CD4-positive, CD25-positive, alpha-beta regulatory T cell (primary cell): ENCODE measurements around the gene STH. TPM values are rescaled to one million over a fixed set of nuclear protein-coding genes. Genes with fewer than 3 reads are reported as not detected.

Experiments used
- ATAC-seq, 2 donors: fragments of 150-1000 bp; cut with Tn5 transposase; one replicate each; pipeline ENCODE4 v1.10.0; 2021; ENCODE audit warnings: low read depth in 2 of 2, moderate number of reproducible peaks in 2 of 2, moderate library complexity in 1 of 2
- DNase-seq, 3 donors: peaks; one replicate each; pipeline versions ENCODE4 v3.0.0 to v3.0.0-alpha.2; 2012 to 2022; ENCODE audit warnings: mixed read lengths in 1 of 3
- H3K27ac ChIP-seq: one replicate; pipeline ENCODE4 v1.7.0; 2013; ENCODE audit warnings: mild to moderate bottlenecking, low read length; ENCODE audit not compliant: insufficient read depth, poor library complexity, severe bottlenecking
- H3K27me3 ChIP-seq: one replicate; pipeline ENCODE4 v1.7.0; 2013; ENCODE audit warnings: low read length; ENCODE audit not compliant: control insufficient read depth, insufficient read depth
- H3K36me3 ChIP-seq: one replicate; pipeline ENCODE4 v1.7.0; 2013; ENCODE audit warnings: mild to moderate bottlenecking, low read length, moderate library complexity; ENCODE audit not compliant: control insufficient read depth, insufficient read depth
- H3K4me1 ChIP-seq: 2 replicates; pipeline ENCODE4 v1.7.0; 2013; ENCODE audit warnings: mild to moderate bottlenecking, low read length; ENCODE audit not compliant: insufficient read depth, control insufficient read depth, poor library complexity, severe bottlenecking
- H3K4me3 ChIP-seq: one replicate; pipeline ENCODE4 v1.7.0; 2013; ENCODE audit warnings: low read depth, mild to moderate bottlenecking, low read length, moderate library complexity
- H3K9me3 ChIP-seq, 2 experiments: 1 replicate in 1 of 2; 2 replicates in 1 of 2; pipeline ENCODE4 v1.7.0; 2013; ENCODE audit warnings: low read length in 2 of 2, mild to moderate bottlenecking in 1 of 2, moderate library complexity in 1 of 2; ENCODE audit not compliant: control insufficient read depth in 2 of 2
- H3K27ac Mint-ChIP-seq, 3 donors: one replicate each; pipeline ENCODE4 v1.8.0; 2020 to 2022; ENCODE audit warnings: mild to moderate bottlenecking in 3 of 3, mixed read lengths in 3 of 3, moderate library complexity in 2 of 3
- H3K27me3 Mint-ChIP-seq: one replicate; pipeline ENCODE4 v1.8.0; 2022; ENCODE audit warnings: mild to moderate bottlenecking, mixed read lengths
- H3K36me3 Mint-ChIP-seq: one replicate; pipeline ENCODE4 v1.8.0; 2020; ENCODE audit warnings: mixed read lengths
- H3K4me1 Mint-ChIP-seq, 4 donors: one replicate each; pipeline ENCODE4 v1.8.0; 2020 to 2022; ENCODE audit warnings: mixed read lengths in 4 of 4, mild to moderate bottlenecking in 1 of 4
- H3K4me3 Mint-ChIP-seq, 4 donors: one replicate each; pipeline ENCODE4 v1.8.0; 2020 to 2022; ENCODE audit warnings: mild to moderate bottlenecking in 4 of 4, mixed read lengths in 4 of 4, moderate library complexity in 3 of 4
- H3K9me3 Mint-ChIP-seq, 7 donors: one replicate each; pipeline ENCODE4 v1.8.0; 2020 to 2022; ENCODE audit warnings: mixed read lengths in 7 of 7, mild to moderate bottlenecking in 3 of 7, moderate library complexity in 2 of 7
- polyA plus RNA-seq, 4 donors: library from polyadenylated mRNA; unstranded; fragments of 300-500 nt; fragmentation: Illumina TruSeq; gene quantifications; one replicate each; pipeline ENCODE4 v1.2.3, GENCODE V29; 2021
- total RNA-seq: library from RNA; stranded (reverse); gene quantifications from one replicate; pipeline ENCODE4 v1.2.3, GENCODE V29; 2022

Gene STH, protein sequence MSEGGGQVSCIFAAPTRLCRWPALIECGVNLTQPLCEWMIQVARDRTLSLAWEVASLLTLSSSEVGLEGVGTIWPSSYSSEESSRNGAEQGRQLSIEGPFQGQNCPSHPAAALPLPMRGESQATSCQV
- total RNA-seq (not detected), polyA plus RNA-seq (not detected)

GRCh38 chr17:45998987-45999899, at the start of gene STH:
STH (plus strand) TSS chr17:45999250; CDS start chr17:45999280, 30 bp downstream.
- Mint-ChIP-seq H3K27me3 (peaks cover 6% of the 10 kb centered on the region), H3K9me3 (no peaks in the 10 kb centered on the region), H3K4me3 (peak within 1 kb of the TSS in 1 of 4 donors; percentile 89), H3K36me3 (no peaks in the 10 kb centered on the region), H3K27ac (peak within 1 kb of the TSS in 1 of 3 donors; percentile 60), H3K4me1 (peaks cover 0 to 5% (median 0%) of the 10 kb centered on the region in 4 donors)
- no peak for DNase-seq
- Histone ChIP-seq H3K27ac (no peak within 1 kb of the TSS), H3K9me3 (no peaks in the 10 kb centered on the region), H3K27me3 (no peaks in the 10 kb centered on the region), H3K36me3 (no peaks in the 10 kb centered on the region), H3K4me3 (no peak within 1 kb of the TSS), H3K4me1 (no peaks in the 10 kb centered on the region)
- ATAC-seq, result no peak

DNA sequence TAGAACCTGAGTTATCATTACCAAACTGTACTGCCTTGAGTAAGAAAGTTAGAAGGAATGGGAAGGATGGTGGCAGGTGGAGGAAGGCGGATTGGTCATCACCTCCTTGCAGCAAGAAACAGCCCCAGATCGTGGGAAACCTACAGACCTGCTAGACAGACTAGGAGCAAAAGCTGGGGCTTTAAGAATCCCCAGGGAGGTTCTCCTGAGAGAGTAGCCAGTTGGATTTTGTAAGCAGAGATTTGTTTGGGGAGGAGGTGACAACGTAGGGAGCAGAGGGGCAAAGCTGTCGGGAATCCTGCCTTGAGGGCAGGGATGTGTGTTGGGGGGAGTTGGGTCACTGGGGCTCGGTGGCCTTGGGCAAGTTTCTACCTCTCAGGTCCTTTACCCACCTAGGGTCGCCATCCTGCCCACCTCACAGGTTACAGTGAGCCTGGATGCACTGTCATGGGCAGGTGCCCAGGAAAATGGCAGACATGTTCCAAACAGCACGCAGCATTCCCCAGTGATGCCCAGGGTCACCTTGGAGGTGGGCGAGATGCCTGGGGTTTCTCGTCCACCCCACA, 49.2 kb upstream of the STH start:
- DNase-seq, result no peak
- H3K4me3 Mint-ChIP-seq, result no peak overlapping the region
- no peaks in the 10 kb centered on the region for H3K36me3 Mint-ChIP-seq
- H3K27me3 Mint-ChIP-seq, result peaks cover 29% of the 10 kb centered on the region
- no peak for ATAC-seq
- Histone ChIP-seq H3K36me3 (no peaks in the 10 kb centered on the region), H3K9me3 (no peaks in the 10 kb centered on the region), H3K27ac (no peak overlapping the region), H3K4me3 (no peak overlapping the region), H3K4me1 (peaks cover 8% of the 10 kb centered on the region), H3K27me3 (peaks cover 8% of the 10 kb centered on the region)
- H3K27ac Mint-ChIP-seq, result no peak overlapping the region
- H3K4me1 Mint-ChIP-seq, result peaks cover 0 to 5% (median 0%) of the 10 kb centered on the region in 4 donors
- H3K9me3 Mint-ChIP-seq, result peaks cover 0 to 1% (median 0%) of the 10 kb centered on the region in 7 donors

DNA sequence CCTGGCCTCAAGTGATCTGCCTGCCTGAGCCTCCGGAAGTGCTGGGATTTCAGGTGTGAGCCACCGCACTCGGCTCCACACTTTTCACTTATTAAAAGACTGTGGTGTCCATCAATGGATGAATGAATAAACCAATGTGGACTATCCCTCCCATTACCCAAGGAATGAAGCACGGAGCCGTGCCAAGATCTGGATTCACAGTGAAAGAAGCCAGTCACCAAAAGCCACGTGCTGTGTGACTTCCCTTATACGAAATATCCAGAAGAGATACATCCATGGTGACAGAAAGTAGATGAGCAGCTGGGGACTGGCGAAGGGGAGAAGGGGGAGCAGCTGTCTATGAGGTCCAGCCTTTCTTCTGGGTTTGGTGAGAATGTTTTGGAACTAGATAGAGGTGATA, 48.2 kb upstream of the STH start:
- Mint-ChIP-seq H3K27ac (no peak overlapping the region), H3K4me3 (no peak overlapping the region), H3K4me1 (peaks cover 0 to 5% (median 0%) of the 10 kb centered on the region in 4 donors), H3K36me3 (no peaks in the 10 kb centered on the region), H3K27me3 (peaks cover 33% of the 10 kb centered on the region), H3K9me3 (peaks cover 0 to 1% (median 0%) of the 10 kb centered on the region in 7 donors)
- Histone ChIP-seq H3K4me3 (no peak overlapping the region), H3K9me3 (no peaks in the 10 kb centered on the region), H3K4me1 (peaks cover 8% of the 10 kb centered on the region), H3K27me3 (peaks cover 8% of the 10 kb centered on the region), H3K36me3 (no peaks in the 10 kb centered on the region), H3K27ac (no peak overlapping the region)
- DNase-seq (no peak), ATAC-seq (no peak)

- Histone ChIP-seq H3K36me3 (no peaks in the 10 kb centered on the region), H3K9me3 (no peaks in the 10 kb centered on the region), H3K4me1 (peaks cover 8% of the 10 kb centered on the region), H3K27me3 (peaks cover 8% of the 10 kb centered on the region), H3K27ac (no peak overlapping the region), H3K4me3 (no peak overlapping the region)
- H3K27me3 Mint-ChIP-seq, result peaks cover 33% of the 10 kb centered on the region
- H3K4me1 Mint-ChIP-seq, result peaks cover 0 to 5% (median 0%) of the 10 kb centered on the region in 4 donors
- DNase-seq (no peak), ATAC-seq (no peak)
- no peak overlapping the region for H3K4me3 Mint-ChIP-seq
- no peak overlapping the region for H3K27ac Mint-ChIP-seq
- no peaks in the 10 kb centered on the region for H3K36me3 Mint-ChIP-seq
- peaks cover 0 to 1% (median 0%) of the 10 kb centered on the region in 7 donors for H3K9me3 Mint-ChIP-seq
These were observed 47.6 kb upstream of the STH start for GRCh38 chr17:45951403-45951802.

DNA sequence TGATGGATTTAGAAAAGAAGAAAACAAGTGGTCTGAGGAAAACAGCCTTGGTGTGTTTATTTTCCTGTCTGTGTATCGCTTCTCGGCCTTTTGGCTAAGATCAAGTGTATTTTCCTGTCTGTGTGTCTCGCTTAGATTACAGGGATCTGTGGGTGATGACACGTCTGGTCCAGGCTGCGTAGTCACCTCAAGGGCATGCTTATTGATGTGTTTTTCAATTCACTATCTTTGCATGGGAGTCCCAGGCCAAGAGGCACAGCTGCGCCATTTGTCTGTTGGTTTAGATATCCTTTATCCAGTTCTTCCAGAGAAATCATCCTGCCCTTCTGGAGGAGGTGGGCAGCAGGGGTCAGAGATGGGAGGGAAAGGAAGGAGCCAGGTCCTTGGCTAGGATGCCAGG, 47.1 kb upstream of the STH start:
- H3K4me3 ChIP-seq, result no peak overlapping the region
- H3K4me1 Mint-ChIP-seq, result peaks cover 0 to 5% (median 0%) of the 10 kb centered on the region in 4 donors
- H3K36me3 Mint-ChIP-seq, result no peaks in the 10 kb centered on the region
- H3K27ac Mint-ChIP-seq, result no peak overlapping the region
- no peaks in the 10 kb centered on the region for H3K9me3 ChIP-seq
- H3K4me3 Mint-ChIP-seq, result no peak overlapping the region
- peaks cover 0 to 1% (median 0%) of the 10 kb centered on the region in 7 donors for H3K9me3 Mint-ChIP-seq
- peaks cover 35% of the 10 kb centered on the region for H3K27me3 Mint-ChIP-seq
- no peak for ATAC-seq
- no peaks in the 10 kb centered on the region for H3K36me3 ChIP-seq
- no peak overlapping the region for H3K27ac ChIP-seq
- H3K27me3 ChIP-seq, result peaks cover 8% of the 10 kb centered on the region
- DNase-seq, result no peak
- H3K4me1 ChIP-seq, result peaks cover 8% of the 10 kb centered on the region

GRCh38 chr17:45952814-45953320, 46.2 kb upstream of the STH start:
- Histone ChIP-seq H3K4me3 (no peak overlapping the region), H3K4me1 (peaks cover 8% of the 10 kb centered on the region), H3K27me3 (peaks cover 8% of the 10 kb centered on the region), H3K9me3 (no peaks in the 10 kb centered on the region), H3K27ac (no peak overlapping the region), H3K36me3 (no peaks in the 10 kb centered on the region)
- Mint-ChIP-seq H3K4me1 (peaks cover 0 to 5% (median 0%) of the 10 kb centered on the region in 4 donors), H3K36me3 (no peaks in the 10 kb centered on the region), H3K27ac (no peak overlapping the region), H3K27me3 (peaks cover 32% of the 10 kb centered on the region), H3K4me3 (no peak overlapping the region), H3K9me3 (peaks cover 0 to 1% (median 0%) of the 10 kb centered on the region in 7 donors)
- ATAC-seq, result no peak
- DNase-seq, result no peak

DNA sequence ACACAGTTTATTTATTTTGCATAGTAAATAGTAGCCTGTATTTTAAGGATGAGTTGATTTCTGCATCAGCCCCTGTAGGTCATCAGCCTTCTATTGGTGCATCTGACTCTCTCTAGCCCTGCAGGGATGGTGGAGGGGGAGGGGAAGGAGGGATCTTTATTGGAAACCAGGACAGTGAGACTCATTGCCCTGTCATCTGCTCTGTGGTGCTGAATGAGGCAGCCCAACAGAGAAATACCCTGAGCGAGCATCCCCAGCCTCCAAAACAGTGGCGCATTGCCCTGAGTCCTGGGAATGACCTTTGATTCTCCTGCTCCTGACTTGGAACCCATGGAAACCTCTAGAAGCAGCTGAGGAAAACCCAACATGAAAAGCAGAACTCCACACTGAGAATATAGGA, 45.5 kb upstream of the STH start:
- no peaks in the 10 kb centered on the region for H3K36me3 ChIP-seq
- H3K4me3 ChIP-seq, result no peak overlapping the region
- H3K27me3 ChIP-seq, result peaks cover 8% of the 10 kb centered on the region
- ATAC-seq (no peak), DNase-seq (no peak)
- no peak overlapping the region for H3K27ac ChIP-seq
- peaks cover 0 to 5% (median 0%) of the 10 kb centered on the region in 4 donors for H3K4me1 Mint-ChIP-seq
- H3K27ac Mint-ChIP-seq, result peak overlapping the region in 1 of 3 donors; percentile 32
- H3K27me3 Mint-ChIP-seq, result peaks cover 33% of the 10 kb centered on the region
- H3K4me1 ChIP-seq, result peaks cover 8% of the 10 kb centered on the region
- no peaks in the 10 kb centered on the region for H3K9me3 ChIP-seq
- peaks cover 0 to 1% (median 0%) of the 10 kb centered on the region in 7 donors for H3K9me3 Mint-ChIP-seq
- H3K4me3 Mint-ChIP-seq, result no peak overlapping the region
- no peaks in the 10 kb centered on the region for H3K36me3 Mint-ChIP-seq
